Naive B cell (primary cell): ENCODE measurements around the gene RINL. TPM values are rescaled to one million over a fixed set of nuclear protein-coding genes. Genes with fewer than 3 reads are reported as not detected.
"Not testable (repeated sequence)": the region's sequence is repeated elsewhere in the genome, so short reads cannot be mapped to it uniquely, and the experiment has no call there.

Source experiments
- ATAC-seq, 2 donors: fragments of 150-1000 bp; cut with Tn5 transposase; 2 replicates each; pipeline ENCODE4 v1.10.0; 2021; ENCODE audit warnings: low read depth in 2 of 2, mild to moderate bottlenecking in 2 of 2, moderate library complexity in 2 of 2
- DNase-seq: peaks from one replicate; pipeline ENCODE4 v3.0.0; 2022
- H3K27ac Mint-ChIP-seq, 6 donors: one replicate each; pipeline ENCODE4 v1.8.0; 2020 to 2022; ENCODE audit warnings: mild to moderate bottlenecking in 6 of 6, mixed read lengths in 6 of 6, moderate library complexity in 5 of 6, inconsistent platforms in 2 of 6
- H3K27me3 Mint-ChIP-seq, 3 donors: one replicate each; pipeline ENCODE4 v1.8.0; 2021 to 2022; ENCODE audit warnings: mixed read lengths in 3 of 3, mild to moderate bottlenecking in 1 of 3
- H3K36me3 Mint-ChIP-seq, 2 donors: one replicate each; pipeline ENCODE4 v1.8.0; 2020 to 2022; ENCODE audit warnings: mixed read lengths in 2 of 2, inconsistent platforms in 1 of 2, mild to moderate bottlenecking in 1 of 2
- H3K4me1 Mint-ChIP-seq, 3 donors: one replicate each; pipeline ENCODE4 v1.8.0; 2020 to 2022; ENCODE audit warnings: mixed read lengths in 3 of 3, inconsistent platforms in 1 of 3, mild to moderate bottlenecking in 1 of 3, moderate library complexity in 1 of 3
- H3K4me3 Mint-ChIP-seq, 8 donors: one replicate each; pipeline ENCODE4 v1.8.0; 2020 to 2022; ENCODE audit warnings: mild to moderate bottlenecking in 8 of 8, mixed read lengths in 8 of 8, moderate library complexity in 8 of 8, inconsistent platforms in 2 of 8
- H3K9me3 Mint-ChIP-seq, 7 donors: one replicate each; pipeline ENCODE4 v1.8.0; 2020 to 2022; ENCODE audit warnings: mixed read lengths in 7 of 7, mild to moderate bottlenecking in 5 of 7, inconsistent platforms in 2 of 7, moderate library complexity in 1 of 7
- polyA plus RNA-seq, 6 donors: library from polyadenylated mRNA; unstranded; fragments of 300-500 nt; fragmentation: Illumina TruSeq; gene quantifications; one replicate each; pipeline ENCODE4 v1.2.3, GENCODE V29; 2021; ENCODE audit warnings: low read depth in 6 of 6

RINL gene
- polyA plus RNA-seq, 6 donors from 2014 or later: 22.1 to 80.3 (median 50.2) TPM

GRCh38 chr19:38838208-38838985, 39.7 kb downstream of the RINL start:
- peaks cover 22 to 25% of the 10 kb centered on the region in 2 donors for H3K36me3 Mint-ChIP-seq
- H3K27me3 Mint-ChIP-seq: no peaks in the 10 kb centered on the region
- no peak for DNase-seq
- H3K4me1 Mint-ChIP-seq: peaks cover 15 to 34% (median 26%) of the 10 kb centered on the region in 3 donors
- H3K27ac Mint-ChIP-seq: peak overlapping the region in 4 of 6 donors; percentile 14 to 76 (median 62)
- no peak for ATAC-seq
- no peak overlapping the region for H3K4me3 Mint-ChIP-seq
- H3K9me3 Mint-ChIP-seq: no peaks in the 10 kb centered on the region

GRCh38 chr19:38837656-38838121, 40.4 kb downstream of the RINL start:
- H3K4me3 Mint-ChIP-seq: no peak overlapping the region
- H3K4me1 Mint-ChIP-seq: peaks cover 11 to 27% (median 19%) of the 10 kb centered on the region in 3 donors
- peaks cover 15 to 23% of the 10 kb centered on the region in 2 donors for H3K36me3 Mint-ChIP-seq
- ATAC-seq (no peak), DNase-seq (no peak)
- no peaks in the 10 kb centered on the region for H3K27me3 Mint-ChIP-seq
- no peak overlapping the region for H3K27ac Mint-ChIP-seq
- no peaks in the 10 kb centered on the region for H3K9me3 Mint-ChIP-seq

GRCh38 chr19:38836983-38837626, 41.0 kb downstream of the RINL start:
- H3K36me3 Mint-ChIP-seq: peaks cover 11 to 17% of the 10 kb centered on the region in 2 donors
- no peaks in the 10 kb centered on the region for H3K27me3 Mint-ChIP-seq
- H3K4me1 Mint-ChIP-seq: peaks cover 7 to 25% (median 15%) of the 10 kb centered on the region in 3 donors
- no peak overlapping the region for H3K4me3 Mint-ChIP-seq
- H3K27ac Mint-ChIP-seq: no peak overlapping the region
- no peak for DNase-seq
- ATAC-seq: no peak
- H3K9me3 Mint-ChIP-seq: no peaks in the 10 kb centered on the region

- ATAC-seq (no peak), DNase-seq (no peak)
- peaks cover 12 to 25% (median 17%) of the 10 kb centered on the region in 3 donors for H3K4me1 Mint-ChIP-seq
- no peak overlapping the region for H3K4me3 Mint-ChIP-seq
- H3K9me3 Mint-ChIP-seq: no peaks in the 10 kb centered on the region
- H3K27ac Mint-ChIP-seq: peak overlapping the region in 3 of 6 donors; percentile 33 to 74 (median 60)
- H3K27me3 Mint-ChIP-seq: no peaks in the 10 kb centered on the region
- H3K36me3 Mint-ChIP-seq: peaks cover 6 to 15% of the 10 kb centered on the region in 2 donors
Observed at GRCh38 chr19:38836159-38836982, 41.7 kb downstream of the RINL start.

GRCh38 chr19:38834590-38834989, 43.5 kb downstream of the RINL start:
- Mint-ChIP-seq H3K4me1 (peaks cover 18 to 29% (median 25%) of the 10 kb centered on the region in 3 donors), H3K9me3 (no peaks in the 10 kb centered on the region), H3K4me3 (peak overlapping the region in 1 of 8 donors; percentile 51), H3K27me3 (no peaks in the 10 kb centered on the region), H3K36me3 (peaks cover 6 to 10% of the 10 kb centered on the region in 2 donors), H3K27ac (peak overlapping the region in 2 of 6 donors; percentile 26 to 58)
- no peak for DNase-seq
- no peak for ATAC-seq

GRCh38 chr19:38834104-38834490, 44.0 kb downstream of the RINL start:
- ATAC-seq: no peak
- no peaks in the 10 kb centered on the region for H3K27me3 Mint-ChIP-seq
- H3K9me3 Mint-ChIP-seq: no peaks in the 10 kb centered on the region
- no peak for DNase-seq
- H3K36me3 Mint-ChIP-seq: peaks cover 5 to 6% of the 10 kb centered on the region in 2 donors
- peak overlapping the region in 2 of 6 donors; percentile 16 to 37 for H3K27ac Mint-ChIP-seq
- H3K4me3 Mint-ChIP-seq: peak overlapping the region in 3 of 8 donors; percentile 16 to 51 (median 35)
- peaks cover 18 to 32% (median 25%) of the 10 kb centered on the region in 3 donors for H3K4me1 Mint-ChIP-seq

- Mint-ChIP-seq H3K36me3 (peaks cover 0 to 6% of the 10 kb centered on the region in 2 donors), H3K4me3 (peak overlapping the region in 6 of 8 donors; percentile 21 to 97 (median 67)), H3K27ac (peak overlapping the region in 2 of 6 donors; percentile 65 to 71), H3K4me1 (peaks cover 12 to 35% (median 25%) of the 10 kb centered on the region in 3 donors), H3K27me3 (no peaks in the 10 kb centered on the region), H3K9me3 (no peaks in the 10 kb centered on the region)
- DNase-seq (no peak), ATAC-seq (no peak)
Observed at GRCh38 chr19:38833092-38833425, 45.0 kb downstream of the RINL start.

GRCh38 chr19:38831142-38831605, 46.9 kb downstream of the RINL start:
- ATAC-seq (peak; percentile 11 to 14), DNase-seq (peak; percentile 23)
- Mint-ChIP-seq H3K36me3 (peaks cover 0 to 9% of the 10 kb centered on the region in 2 donors), H3K27ac (peak overlapping the region; percentile 91 to 97 (median 96)), H3K9me3 (no peaks in the 10 kb centered on the region), H3K4me3 (peak overlapping the region; percentile 92 to 98 (median 94)), H3K4me1 (peaks cover 12 to 48% (median 32%) of the 10 kb centered on the region in 3 donors), H3K27me3 (no peaks in the 10 kb centered on the region)

- ATAC-seq (no peak), DNase-seq (no peak)
- H3K4me3 Mint-ChIP-seq: peak overlapping the region; percentile 70 to 98 (median 94)
- H3K4me1 Mint-ChIP-seq: peaks cover 12 to 48% (median 32%) of the 10 kb centered on the region in 3 donors
- no peaks in the 10 kb centered on the region for H3K9me3 Mint-ChIP-seq
- H3K36me3 Mint-ChIP-seq: peaks cover 0 to 9% of the 10 kb centered on the region in 2 donors
- H3K27me3 Mint-ChIP-seq: no peaks in the 10 kb centered on the region
- H3K27ac Mint-ChIP-seq: peak overlapping the region in 5 of 6 donors; percentile 44 to 95 (median 82)
Observed at GRCh38 chr19:38830039-38830733, 47.9 kb downstream of the RINL start.

- not testable (repeated sequence) for H3K36me3 Mint-ChIP-seq, DNase-seq, H3K9me3 Mint-ChIP-seq, H3K27me3 Mint-ChIP-seq, ATAC-seq
- Mint-ChIP-seq H3K27ac (peak overlapping the region in 1 of 6 donors; percentile 70), H3K4me3 (peak overlapping the region in 4 of 8 donors; percentile 25 to 97 (median 93)), H3K4me1 (peaks cover 12 to 53% (median 37%) of the 10 kb centered on the region in 3 donors)
Observed at GRCh38 chr19:38829203-38829602, 48.9 kb downstream of the RINL start.

- H3K27ac Mint-ChIP-seq: peak overlapping the region in 2 of 6 donors; percentile 34 to 83
- H3K27me3 Mint-ChIP-seq: no peaks in the 10 kb centered on the region
- peaks cover 21 to 55% (median 44%) of the 10 kb centered on the region in 3 donors for H3K4me1 Mint-ChIP-seq
- peaks cover 15 to 25% of the 10 kb centered on the region in 2 donors for H3K36me3 Mint-ChIP-seq
- H3K9me3 Mint-ChIP-seq: no peaks in the 10 kb centered on the region
- no peak for ATAC-seq
- no peak for DNase-seq
- H3K4me3 Mint-ChIP-seq: peak overlapping the region in 2 of 8 donors; percentile 8 to 53
Observed at GRCh38 chr19:38826856-38827551, 51.1 kb downstream of the RINL start.

GRCh38 chr19:38825936-38826335, 52.1 kb downstream of the RINL start:
- peaks cover 15 to 25% of the 10 kb centered on the region in 2 donors for H3K36me3 Mint-ChIP-seq
- DNase-seq, H3K9me3 Mint-ChIP-seq, H3K27me3 Mint-ChIP-seq, H3K4me3 Mint-ChIP-seq, ATAC-seq: not testable (repeated sequence)
- peak overlapping the region in 1 of 6 donors; percentile 47 for H3K27ac Mint-ChIP-seq
- H3K4me1 Mint-ChIP-seq: peaks cover 14 to 45% (median 37%) of the 10 kb centered on the region in 3 donors
